ENCODE results near the gene NPDC1. TPM values are rescaled to one million over a fixed set of nuclear protein-coding genes. Genes with fewer than 3 reads are reported as not detected.

NPDC1 gene
- total and polyA plus RNA-seq, 2 of the 8 experiments (the other 6 are each of a cell fraction or from before 2014, with no cell fraction given): 26.2 to 44.1 TPM

GRCh38 chr9:137040568-137040967, 5.4 kb downstream of the NPDC1 start:
- CTCF ChIA-PET (ENCODE audit: partially characterized antibody): interaction anchor here (2.0 kb wide), 1 partner anchor 12 kb away, joined by 13 read pairs; the partner anchor contains the start of gene ABCA2
- Histone ChIP-seq H2AFZ (ENCODE audit: low read length) (no peak overlapping the region), H3K36me3 (ENCODE audit: control insufficient read depth in 2 of 4, insufficient read depth in 4 of 4, low read length in 3 of 4) (peaks cover 0 to 3% (median 0%) of the 10 kb centered on the region in 4 experiments; a peak in 1 of 8 replicates)

More at GRCh38 chr9:137040568-137040967, 5.4 kb downstream of the NPDC1 start:
- H3K23me2 ChIP-seq (ENCODE audit: low read depth, low read length): peaks cover 5% of the 10 kb centered on the region; the same call in 1 of the 2 replicates
- no peak for DNase-seq (ENCODE audit: low read depth in 1 of 2, low spot score in 2 of 2)
- no peak overlapping the region for H4K8ac ChIP-seq (ENCODE audit: extremely low read depth, insufficient read depth, low read length)
- H3K27me3 ChIP-seq (replicated peaks in 1 of 4; ENCODE audit: control insufficient read depth in 3 of 4, extremely low read depth in 1 of 4, insufficient read depth in 3 of 4, low read length in 3 of 4): peaks cover 5 to 14% (median 10%) of the 10 kb centered on the region in 4 experiments; a peak in 6 of 7 replicates
- H3K14ac ChIP-seq (ENCODE audit: insufficient read length): no peak overlapping the region
- no peak overlapping the region for H3K18ac ChIP-seq (ENCODE audit: extremely low read depth, low read length)
- no peak overlapping the region for H3K23ac ChIP-seq (ENCODE audit: insufficient read length)
- H3K4me2 ChIP-seq (ENCODE audit: insufficient read depth in 1 of 2, low read depth in 2 of 2, low read length in 2 of 2): no peak overlapping the region
- H2BK15ac ChIP-seq (ENCODE audit: low read length): no peak overlapping the region
- no peak overlapping the region for H3K4ac ChIP-seq (replicated peaks; ENCODE audit: insufficient read length, low read depth, low read length)
- H3K56ac ChIP-seq (replicated peaks; ENCODE audit: insufficient read length, low read depth, low read length): no peak overlapping the region
- H3K9me3 ChIP-seq (ENCODE audit: insufficient read depth in 2 of 2, low read depth in 1 of 2, low read length in 1 of 2): no peaks in the 10 kb centered on the region
- TF ChIP-seq TBP (IDR thresholded peaks at IDR 0.05; ENCODE audit: low read depth, low read length) (no peak), CHD2 (IDR thresholded peaks at IDR 0.05; ENCODE audit: low read length) (no peak), SP2 (IDR thresholded peaks at IDR 0.05; ENCODE audit: low read length) (no peak), KDM4A (IDR thresholded peaks at IDR 0.05; ENCODE audit: low read depth, low read length, severe bottlenecking) (no peak), CEBPB (IDR thresholded peaks at IDR 0.05; ENCODE audit: low read depth, low read length) (no peak), EGR1 (IDR thresholded peaks at IDR 0.05; ENCODE audit: borderline replicate concordance, low read depth, low read length) (no peak), TAF1 (IDR thresholded peaks at IDR 0.05; ENCODE audit: low read depth, low read length) (no peak), FOSL1 (IDR thresholded peaks at IDR 0.05; ENCODE audit: insufficient read depth, low read depth, low read length) (no peak), SAP30 (IDR thresholded peaks at IDR 0.05; ENCODE audit: insufficient read depth, insufficient replicate concordance, low read length) (no peak), PHF8 (conservative IDR thresholded peaks at IDR 0.05; ENCODE audit: low read depth, low read length) (no peak)
- TF ChIP-seq, protein P1, sequence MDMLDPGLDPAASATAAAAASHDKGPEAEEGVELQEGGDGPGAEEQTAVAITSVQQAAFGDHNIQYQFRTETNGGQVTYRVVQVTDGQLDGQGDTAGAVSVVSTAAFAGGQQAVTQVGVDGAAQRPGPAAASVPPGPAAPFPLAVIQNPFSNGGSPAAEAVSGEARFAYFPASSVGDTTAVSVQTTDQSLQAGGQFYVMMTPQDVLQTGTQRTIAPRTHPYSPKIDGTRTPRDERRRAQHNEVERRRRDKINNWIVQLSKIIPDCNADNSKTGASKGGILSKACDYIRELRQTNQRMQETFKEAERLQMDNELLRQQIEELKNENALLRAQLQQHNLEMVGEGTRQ (IDR thresholded peaks at IDR 0.05; ENCODE audit: low read length): no peak
- H4K20me1 ChIP-seq (replicated peaks in 1 of 2; ENCODE audit: control insufficient read depth in 1 of 2, insufficient read depth in 2 of 2, low read length in 2 of 2): peaks cover 9 to 17% of the 10 kb centered on the region in 2 experiments
- no peak overlapping the region for H2BK5ac ChIP-seq (ENCODE audit: low read depth, low read length)
- H3K27ac ChIP-seq (ENCODE audit: low read depth, low read length): no peak overlapping the region
- H3K79me2 ChIP-seq (ENCODE audit: control insufficient read depth in 1 of 2, insufficient read depth in 2 of 2, low read length in 2 of 2): peaks cover 0 to 4% of the 10 kb centered on the region in 2 experiments; a peak in 1 of 4 replicates
- H3K4me3 ChIP-seq (ENCODE audit: extremely low read depth in 1 of 4, insufficient read depth in 2 of 4, low read depth in 3 of 4, low read length in 4 of 4): no peak overlapping the region
- H4K91ac ChIP-seq (replicated peaks; ENCODE audit: insufficient read length, low read length): no peak overlapping the region
- POLR2A ChIA-PET (ENCODE audit: partially characterized antibody): no interaction called here
- H3K4me1 ChIP-seq (replicated peaks in 1 of 4; ENCODE audit: control insufficient read depth in 3 of 4, insufficient read depth in 4 of 4, low read length in 3 of 4): peaks cover 3 to 6% (median 5%) of the 10 kb centered on the region in 4 experiments; a peak in 4 of 7 replicates
- no peak overlapping the region for H2BK12ac ChIP-seq (ENCODE audit: low read depth, low read length)
- H3K79me1 ChIP-seq (ENCODE audit: low read depth, low read length): peaks cover 9% of the 10 kb centered on the region
- no peak overlapping the region for H2BK120ac ChIP-seq (replicated peaks; ENCODE audit: low read depth, low read length)
- WGBS, 2 experiments (ENCODE audit: extremely low coverage in 1 of 2, insufficient coverage in 1 of 2, insufficient read length in 1 of 2, insufficient replicate concordance in 2 of 2, low coverage in 1 of 2, low lambda C conversion rate in 2 of 2, missing lambda C conversion rate in 1 of 2): 95% methylated on average over 16 of the region's 23 CpGs; no CpG with 5 or more reads in 1 of the 2 experiments
- H2BK20ac ChIP-seq (ENCODE audit: low read length): no peak overlapping the region
- no peak overlapping the region for H4K5ac ChIP-seq (ENCODE audit: insufficient read length, low read depth, low read length)
- FAIRE-seq: no peak
- no peak overlapping the region for H3K9ac ChIP-seq (replicated peaks in 1 of 4; ENCODE audit: extremely low read depth in 1 of 4, low read depth in 3 of 4, low read length in 3 of 4)
- no peak overlapping the region for H2AK5ac ChIP-seq (ENCODE audit: low read depth, low read length)
